GM21786 (cell line): ENCODE data around the gene RPL6.
"Not testable (repeated sequence)": the region's sequence is repeated elsewhere in the genome, so short reads cannot be mapped to it uniquely, and the experiment has no call there.

ENCODE experiments used
- ATAC-seq: cut with Tn5 transposase; IDR thresholded peaks from one replicate; pipeline ENCODE4 v1.9.1; 2021; ENCODE audit not compliant: unreplicated experiment

RPL6 gene

GRCh38 chr12:112409064-112409905 lies at the start of gene RPL6:
RPL6 (minus strand) TSS chr12:112409605; CDS start chr12:112408656, 949 bp downstream.
- ATAC-seq = peak; percentile 78

DNA sequence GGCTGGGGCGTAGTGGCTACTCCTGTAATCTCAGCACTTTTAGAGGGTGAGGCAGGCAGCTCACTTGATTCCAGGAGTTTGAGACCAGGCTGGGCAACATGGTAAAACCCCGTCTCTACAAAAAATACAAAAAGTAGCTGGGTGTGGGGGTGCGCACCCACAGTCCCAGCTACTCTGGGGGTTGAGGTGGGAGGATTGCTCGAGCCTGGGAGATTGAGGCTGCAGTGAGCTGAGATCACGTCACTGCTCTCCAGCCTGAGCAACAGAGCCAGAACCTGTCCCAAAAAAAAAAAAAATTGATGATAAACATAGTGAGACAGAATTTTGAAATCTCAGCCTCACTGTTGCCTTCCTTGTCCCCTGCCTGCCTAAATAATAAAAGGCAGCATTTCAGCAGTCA lies 49.3 kb upstream of the RPL6 start:
- no peak for ATAC-seq

DNA sequence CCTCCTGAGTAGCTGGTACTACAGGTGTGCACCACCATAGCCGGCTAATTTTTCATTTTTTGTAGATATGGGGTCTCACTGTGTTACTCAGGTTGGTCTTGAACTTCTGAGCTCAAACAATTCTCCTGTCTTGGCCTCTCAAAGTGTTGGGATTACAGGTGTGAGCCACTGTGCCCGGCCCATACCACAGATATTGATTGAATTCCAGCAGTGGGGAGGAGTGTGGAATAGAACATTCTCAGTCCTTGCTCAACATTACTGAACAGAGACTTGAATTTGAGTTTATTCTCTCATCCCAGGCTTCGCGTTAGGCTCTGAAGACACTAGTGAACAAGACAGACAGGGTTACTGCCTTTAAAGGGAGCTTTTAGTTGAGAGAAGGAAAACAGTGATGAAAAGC lies 48.9 kb upstream of the RPL6 start:
- ATAC-seq = no peak

DNA sequence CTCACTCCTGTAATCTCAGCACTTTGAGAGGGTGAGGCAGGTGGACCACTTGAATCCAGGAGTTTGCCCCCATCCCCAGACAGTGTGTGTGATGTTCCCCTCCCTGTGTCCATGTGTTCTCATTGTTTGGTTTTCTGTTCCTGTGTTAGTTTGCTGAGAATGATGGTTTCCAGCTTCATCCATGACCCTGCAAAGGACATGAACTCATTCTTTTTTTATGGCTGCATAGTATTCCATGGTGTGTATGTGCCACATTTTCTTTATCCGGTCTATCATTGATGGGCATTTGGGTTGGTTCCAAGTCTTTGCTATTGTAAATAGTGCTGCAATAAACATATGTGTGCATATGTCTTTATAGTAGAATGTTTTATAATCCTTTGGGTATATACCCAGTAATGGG lies 47.7 kb upstream of the RPL6 start:
- not testable (repeated sequence) for ATAC-seq

- no peak for ATAC-seq
These were observed 46.6 kb upstream of the RPL6 start for GRCh38 chr12:112456029-112456428.

- ATAC-seq = no peak
These were observed 41.3 kb upstream of the RPL6 start for GRCh38 chr12:112450725-112451124.

- ATAC-seq = not testable (repeated sequence)
These were observed 38.8 kb upstream of the RPL6 start for GRCh38 chr12:112448165-112448564.

- ATAC-seq = no peak
These were observed 37.7 kb upstream of the RPL6 start for GRCh38 chr12:112447106-112447505.

- ATAC-seq = no peak
These were observed 36.8 kb upstream of the RPL6 start for GRCh38 chr12:112446008-112446725.

GRCh38 chr12:112443916-112444315 lies 34.5 kb upstream of the RPL6 start:
- no peak for ATAC-seq

DNA sequence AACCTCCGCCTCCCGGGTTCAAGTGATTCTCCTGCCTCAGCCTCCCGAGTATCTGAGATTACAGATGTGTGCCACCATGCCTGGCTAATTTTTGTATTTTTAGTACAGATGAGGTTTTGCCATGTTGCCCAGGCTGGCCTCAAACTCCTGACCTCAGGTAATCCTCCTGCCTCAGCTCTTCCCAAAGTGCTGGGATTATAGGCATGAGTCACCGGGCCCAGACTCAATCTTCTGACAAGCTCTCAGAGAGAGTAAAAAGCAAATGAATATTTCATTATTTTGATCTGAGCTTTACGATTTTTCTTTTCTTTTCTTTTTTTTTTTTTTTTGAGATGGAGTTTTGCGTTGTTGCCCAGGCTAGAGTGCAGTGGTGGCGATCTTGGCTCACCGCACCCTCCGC lies 31.2 kb upstream of the RPL6 start:
- ATAC-seq = not testable (repeated sequence)

GRCh38 chr12:112439769-112440168 lies 30.4 kb upstream of the RPL6 start:
- no peak for ATAC-seq

DNA sequence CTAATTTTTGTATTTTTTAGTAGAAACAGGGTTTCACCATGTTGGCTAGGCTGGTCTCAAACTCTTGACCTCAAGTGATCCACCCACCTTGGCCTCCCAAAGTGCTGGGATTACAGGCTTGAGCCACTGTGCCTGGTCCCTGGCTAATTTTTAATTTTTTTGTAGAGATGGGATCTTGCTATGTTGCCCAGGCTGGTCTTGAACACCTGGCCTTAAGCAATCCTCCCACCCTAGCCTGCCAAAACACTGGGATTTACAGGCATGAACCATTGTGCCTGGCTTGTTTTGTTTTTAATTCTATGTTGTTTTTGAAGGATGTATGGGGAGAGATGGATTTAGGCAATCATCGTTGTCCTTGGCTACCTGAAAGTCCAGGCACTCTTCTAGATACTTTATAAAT lies 29.2 kb upstream of the RPL6 start:
- not testable (repeated sequence) for ATAC-seq

DNA sequence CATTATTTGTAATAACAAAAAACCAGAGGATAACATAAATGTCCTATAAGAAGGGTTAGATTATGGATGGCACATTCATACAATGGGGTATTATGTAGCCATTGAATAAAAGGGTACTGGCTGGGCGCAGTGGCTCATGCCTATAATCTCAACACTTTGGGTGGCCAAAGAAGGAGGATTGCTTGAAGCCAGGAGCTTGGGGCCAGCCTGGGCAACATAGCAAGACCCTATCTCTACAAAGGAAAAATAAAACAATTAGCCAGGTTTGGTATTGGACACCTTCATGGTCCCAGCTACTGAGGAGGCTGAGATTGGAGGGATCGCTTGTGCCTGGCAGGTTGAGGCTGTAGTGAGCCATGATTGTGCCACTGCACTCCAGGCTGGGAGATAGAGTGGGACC lies 24.1 kb upstream of the RPL6 start:
- ATAC-seq = no peak

GRCh38 chr12:112431965-112432364 lies 22.6 kb upstream of the RPL6 start:
- no peak for ATAC-seq

DNA sequence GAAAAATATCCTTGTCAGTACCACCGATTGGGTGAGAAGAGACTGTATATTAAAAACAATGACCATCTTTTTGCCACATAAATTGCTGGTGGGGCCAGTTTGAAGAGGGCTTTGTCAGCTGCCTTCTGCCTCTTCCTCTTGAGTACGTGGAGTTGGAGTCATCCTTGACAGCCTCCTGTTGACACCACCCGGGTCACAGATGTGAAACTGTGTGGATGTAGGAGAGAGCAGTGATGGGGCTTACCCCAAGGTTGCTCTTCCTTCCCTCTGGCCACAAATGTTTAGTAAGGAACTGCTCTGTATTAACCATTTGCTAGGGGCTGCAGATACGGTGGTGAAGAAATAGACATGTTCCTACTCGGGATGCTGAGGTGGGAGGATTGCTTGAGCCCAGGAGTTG lies 21.5 kb upstream of the RPL6 start:
- ATAC-seq = no peak

GRCh38 chr12:112427760-112428159 lies 18.4 kb upstream of the RPL6 start:
- ATAC-seq = no peak

GRCh38 chr12:112425582-112426382 lies 16.4 kb upstream of the RPL6 start:
- no peak for ATAC-seq

DNA sequence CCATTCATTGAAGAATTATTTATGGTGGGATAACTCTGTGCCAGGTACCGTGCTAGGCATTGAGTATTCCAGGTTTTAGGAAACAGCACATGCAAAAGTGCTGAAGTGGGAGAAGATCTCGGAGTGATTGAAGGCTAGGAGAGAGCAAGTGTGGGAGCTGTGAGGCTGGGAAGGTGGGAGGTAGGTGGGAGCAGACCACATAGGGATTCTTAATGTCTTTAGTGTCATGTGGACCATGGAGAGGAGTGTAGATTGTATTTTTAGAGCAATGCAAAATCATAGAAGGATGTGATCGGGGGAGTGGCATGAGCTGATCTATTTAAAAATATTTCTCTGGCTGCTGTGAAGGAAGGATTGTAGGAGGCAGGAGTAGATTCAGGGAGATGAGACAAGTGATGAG lies 14.7 kb upstream of the RPL6 start:
- no peak for ATAC-seq

DNA sequence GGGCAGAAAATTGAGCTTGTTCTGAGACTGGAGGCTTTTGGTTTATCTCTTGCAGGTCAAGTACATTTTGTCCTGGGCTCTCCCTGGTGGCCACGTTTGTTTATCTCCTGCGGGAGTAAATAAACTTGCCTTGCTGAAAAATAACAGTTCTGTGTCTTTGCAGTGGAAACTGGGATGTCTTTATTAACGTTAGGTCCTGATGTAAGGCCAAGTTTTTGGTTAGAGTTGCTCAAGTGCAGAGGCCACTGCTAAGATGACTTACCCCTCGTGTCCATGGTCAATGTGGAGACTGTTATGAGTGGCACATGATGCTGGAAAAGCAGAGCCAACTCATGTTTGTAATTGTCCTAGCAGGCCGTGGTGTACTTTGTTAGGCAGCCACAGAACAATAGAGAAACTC lies 13.1 kb upstream of the RPL6 start:
- ATAC-seq = no peak

DNA sequence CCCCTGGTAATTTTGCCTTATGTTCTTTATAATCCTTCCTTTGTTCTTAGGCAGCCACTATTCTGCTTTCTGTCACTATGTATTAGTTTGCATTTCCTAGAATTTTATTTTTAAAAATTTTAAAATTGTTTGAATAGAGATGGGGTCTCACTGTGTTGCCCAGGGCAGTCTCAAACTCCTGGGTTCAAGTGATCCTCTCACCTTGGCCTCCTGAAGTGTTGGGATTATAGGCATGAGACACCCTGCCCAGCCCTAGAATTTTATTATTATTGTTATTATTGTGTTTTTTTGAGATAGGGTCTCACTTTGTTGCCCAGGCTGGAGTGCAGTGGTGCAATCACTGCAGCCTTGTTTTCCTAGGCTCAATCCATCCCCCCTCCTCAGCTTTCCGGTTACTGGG lies 12.0 kb upstream of the RPL6 start:
- no peak for ATAC-seq

DNA sequence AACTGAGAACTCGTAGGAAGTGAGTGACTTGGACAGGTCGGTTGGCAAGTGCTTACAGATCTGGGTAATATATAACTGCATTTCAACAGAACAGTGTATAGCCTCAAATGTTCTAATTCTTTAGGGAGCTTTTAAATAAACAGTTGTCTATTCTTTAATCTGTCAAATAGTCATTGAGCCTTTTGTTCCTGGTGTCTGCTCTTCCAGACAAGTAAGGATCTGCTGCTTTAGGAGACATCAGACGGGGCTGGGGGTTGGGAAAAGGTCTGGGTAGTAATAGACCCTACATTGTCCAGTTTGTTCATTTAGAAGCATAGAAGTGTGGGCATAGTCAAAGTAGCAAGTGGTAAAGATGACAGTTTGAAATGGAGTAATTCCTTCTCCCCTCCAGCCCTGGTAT lies 11.3 kb upstream of the RPL6 start:
- ATAC-seq = no peak
